HCT116 (cell line): Measurements from ENCODE around the gene THYN1.

Source experiments
- EGR1 ChIP-seq: IDR thresholded peaks from 2 replicates; pipeline ENCODE4 v1.6.1; 2012; ENCODE audit warnings: low read depth
- EZH2 ChIP-seq: fragments of 200-600 bp; sonication (generic); IDR thresholded peaks from 2 replicates; pipeline ENCODE4 v1.6.1; 2017; ENCODE audit warnings: antibody characterized with exemption, mixed run types
- MAX ChIP-seq: IDR thresholded peaks from 2 replicates; pipeline ENCODE4 v1.6.1; 2012
- POLR2AphosphoS5 ChIP-seq: IDR thresholded peaks from 2 replicates; pipeline ENCODE4 v1.6.1; 2011; ENCODE audit warnings: mild to moderate bottlenecking, low read depth, low read length, moderate library complexity
- TCF7L2 ChIP-seq: IDR thresholded peaks from 2 replicates; pipeline ENCODE4 v1.7.0; 2011; ENCODE audit warnings: borderline replicate concordance, inconsistent platforms; ENCODE audit not compliant: insufficient read depth, insufficient read length; ENCODE audit errors: extremely low read depth
- YY1 ChIP-seq: IDR thresholded peaks from 2 replicates; pipeline ENCODE4 v1.6.1; 2011; ENCODE audit warnings: low read length, low read depth, moderate library complexity, mild to moderate bottlenecking; ENCODE audit not compliant: insufficient replicate concordance; ENCODE audit errors: extremely low read depth
- ZBTB33 ChIP-seq: IDR thresholded peaks from 2 replicates; pipeline ENCODE4 v1.6.1; 2011; ENCODE audit warnings: mild to moderate bottlenecking, low read length, moderate library complexity; ENCODE audit not compliant: insufficient replicate concordance; ENCODE audit errors: extremely low read depth
- TF ChIP-seq, protein P1 (sequence below): IDR thresholded peaks from 2 replicates; pipeline ENCODE4 v1.6.1; 2012; ENCODE audit warnings: low read depth
- TF ChIP-seq, protein P2 (sequence below), 3 experiments: fragments of 200-600 bp in 1 of 3; sonication (generic) in 1 of 3; IDR thresholded peaks in 2 of 3; conservative IDR thresholded peaks in 1 of 3; 2 replicates each; pipeline ENCODE4 v1.5.1; 2012 to 2017; ENCODE audit warnings: low read depth in 2 of 3, low read length in 2 of 3, antibody characterized with exemption in 1 of 3, borderline replicate concordance in 1 of 3, control low read depth in 1 of 3, mild to moderate bottlenecking in 1 of 3, mixed read lengths in 1 of 3, mixed run types in 1 of 3, moderate library complexity in 1 of 3; ENCODE audit not compliant: insufficient read depth in 1 of 3

DNA sequence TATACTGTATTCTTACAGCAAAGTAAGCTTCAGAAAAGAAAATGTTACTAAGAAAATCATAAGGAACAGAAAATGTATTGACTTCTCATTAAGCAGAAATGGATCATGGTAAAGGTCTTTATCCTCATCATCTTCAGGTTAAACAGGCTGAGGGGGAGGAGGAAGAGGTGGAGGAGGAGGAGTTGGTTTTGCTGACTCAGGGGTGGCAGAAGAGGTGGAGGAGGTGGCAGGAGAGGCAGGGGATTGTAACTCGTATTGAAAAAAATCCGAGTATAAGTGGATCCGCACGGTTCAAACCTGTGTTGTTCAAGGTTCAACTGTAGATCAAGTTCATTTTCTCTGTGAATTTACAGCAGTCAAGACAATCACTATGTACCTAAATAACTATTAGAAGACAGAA, 36.0 kb upstream of the THYN1 start:
- TF ChIP-seq, protein P1, sequence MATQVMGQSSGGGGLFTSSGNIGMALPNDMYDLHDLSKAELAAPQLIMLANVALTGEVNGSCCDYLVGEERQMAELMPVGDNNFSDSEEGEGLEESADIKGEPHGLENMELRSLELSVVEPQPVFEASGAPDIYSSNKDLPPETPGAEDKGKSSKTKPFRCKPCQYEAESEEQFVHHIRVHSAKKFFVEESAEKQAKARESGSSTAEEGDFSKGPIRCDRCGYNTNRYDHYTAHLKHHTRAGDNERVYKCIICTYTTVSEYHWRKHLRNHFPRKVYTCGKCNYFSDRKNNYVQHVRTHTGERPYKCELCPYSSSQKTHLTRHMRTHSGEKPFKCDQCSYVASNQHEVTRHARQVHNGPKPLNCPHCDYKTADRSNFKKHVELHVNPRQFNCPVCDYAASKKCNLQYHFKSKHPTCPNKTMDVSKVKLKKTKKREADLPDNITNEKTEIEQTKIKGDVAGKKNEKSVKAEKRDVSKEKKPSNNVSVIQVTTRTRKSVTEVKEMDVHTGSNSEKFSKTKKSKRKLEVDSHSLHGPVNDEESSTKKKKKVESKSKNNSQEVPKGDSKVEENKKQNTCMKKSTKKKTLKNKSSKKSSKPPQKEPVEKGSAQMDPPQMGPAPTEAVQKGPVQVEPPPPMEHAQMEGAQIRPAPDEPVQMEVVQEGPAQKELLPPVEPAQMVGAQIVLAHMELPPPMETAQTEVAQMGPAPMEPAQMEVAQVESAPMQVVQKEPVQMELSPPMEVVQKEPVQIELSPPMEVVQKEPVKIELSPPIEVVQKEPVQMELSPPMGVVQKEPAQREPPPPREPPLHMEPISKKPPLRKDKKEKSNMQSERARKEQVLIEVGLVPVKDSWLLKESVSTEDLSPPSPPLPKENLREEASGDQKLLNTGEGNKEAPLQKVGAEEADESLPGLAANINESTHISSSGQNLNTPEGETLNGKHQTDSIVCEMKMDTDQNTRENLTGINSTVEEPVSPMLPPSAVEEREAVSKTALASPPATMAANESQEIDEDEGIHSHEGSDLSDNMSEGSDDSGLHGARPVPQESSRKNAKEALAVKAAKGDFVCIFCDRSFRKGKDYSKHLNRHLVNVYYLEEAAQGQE, result no peak
- TF ChIP-seq EGR1 (no peak), MAX (no peak), POLR2AphosphoS5 (no peak), YY1 (no peak), EZH2 (no peak), TCF7L2 (no peak), ZBTB33 (no peak)
- TF ChIP-seq, protein P2, sequence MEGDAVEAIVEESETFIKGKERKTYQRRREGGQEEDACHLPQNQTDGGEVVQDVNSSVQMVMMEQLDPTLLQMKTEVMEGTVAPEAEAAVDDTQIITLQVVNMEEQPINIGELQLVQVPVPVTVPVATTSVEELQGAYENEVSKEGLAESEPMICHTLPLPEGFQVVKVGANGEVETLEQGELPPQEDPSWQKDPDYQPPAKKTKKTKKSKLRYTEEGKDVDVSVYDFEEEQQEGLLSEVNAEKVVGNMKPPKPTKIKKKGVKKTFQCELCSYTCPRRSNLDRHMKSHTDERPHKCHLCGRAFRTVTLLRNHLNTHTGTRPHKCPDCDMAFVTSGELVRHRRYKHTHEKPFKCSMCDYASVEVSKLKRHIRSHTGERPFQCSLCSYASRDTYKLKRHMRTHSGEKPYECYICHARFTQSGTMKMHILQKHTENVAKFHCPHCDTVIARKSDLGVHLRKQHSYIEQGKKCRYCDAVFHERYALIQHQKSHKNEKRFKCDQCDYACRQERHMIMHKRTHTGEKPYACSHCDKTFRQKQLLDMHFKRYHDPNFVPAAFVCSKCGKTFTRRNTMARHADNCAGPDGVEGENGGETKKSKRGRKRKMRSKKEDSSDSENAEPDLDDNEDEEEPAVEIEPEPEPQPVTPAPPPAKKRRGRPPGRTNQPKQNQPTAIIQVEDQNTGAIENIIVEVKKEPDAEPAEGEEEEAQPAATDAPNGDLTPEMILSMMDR (IDR thresholded peaks at IDR 0.05 in 2 of 3, conservative IDR thresholded peaks at IDR 0.05 in 1 of 3; ENCODE audit: borderline replicate concordance in 1 of 3, insufficient read depth in 1 of 3, low read depth in 2 of 3, low read length in 2 of 3), result no peak
